ENCODE data around the gene NOLC1. TPM values are rescaled to one million over a fixed set of nuclear protein-coding genes. Genes with fewer than 3 reads are reported as not detected.

The NOLC1 gene
- total and polyA plus RNA-seq, 2 of the 13 experiments (the other 11 are each of a cell fraction or from before 2014, with no cell fraction given), result 50.6 to 81.0 TPM

GRCh38 chr10:102151774-102152544, at the start of gene NOLC1 (continued):
- no peak for TF ChIP-seq ZBTB37 (CRISPR knock-in tag; IDR thresholded peaks at IDR 0.05)
- TF ChIP-seq ZBTB33 (CRISPR knock-in tag; IDR thresholded peaks at IDR 0.05), result no peak; the same call in 1 of the 2 replicates
- no peak; the same call in 1 of the 2 replicates for TF ChIP-seq KMT2A (CRISPR knock-in tag; IDR thresholded peaks at IDR 0.05)
- TF ChIP-seq BHLHE40 (IDR thresholded peaks at IDR 0.05; ENCODE audit: low read length), result no peak
- peak; percentile 94 to 96 for TF ChIP-seq POLR2A (IDR thresholded peaks at IDR 0.05; ENCODE audit: insufficient read depth in 1 of 2, low read depth in 2 of 2, low read length in 2 of 2)
- 0 out of 2 replicates have a peak, but pooled peaks have one; percentile 11 for TF ChIP-seq ZNF3 (CRISPR knock-in tag; IDR thresholded peaks at IDR 0.05)
- no peak for TF ChIP-seq ZNF24 (IDR thresholded peaks at IDR 0.05)
- TF ChIP-seq ZNF766 (CRISPR knock-in tag; IDR thresholded peaks at IDR 0.05; ENCODE audit: borderline replicate concordance), result peak; percentile 71; the same call in 1 of the 2 replicates
- TF ChIP-seq ZNF329 (CRISPR knock-in tag; IDR thresholded peaks at IDR 0.05; ENCODE audit: low read depth), result no peak; the same call in 1 of the 2 replicates
- TF ChIP-seq IKZF4 (CRISPR knock-in tag; IDR thresholded peaks at IDR 0.05; ENCODE audit: borderline replicate concordance, low read depth, not compliant biosample characterization), result no peak
- peak; percentile 98 for TF ChIP-seq TOPORS (CRISPR knock-in tag; IDR thresholded peaks at IDR 0.05)
- no peak for TF ChIP-seq NFAT5 (CRISPR knock-in tag; IDR thresholded peaks at IDR 0.05)
- peak; percentile 91; the same call in 1 of the 2 replicates for TF ChIP-seq IRX3 (CRISPR knock-in tag; IDR thresholded peaks at IDR 0.05; ENCODE audit: borderline replicate concordance, low read depth)
- peak; percentile 96 for TF ChIP-seq MXD4 (CRISPR knock-in tag; IDR thresholded peaks at IDR 0.05)
- TF ChIP-seq ZNF713 (CRISPR knock-in tag; IDR thresholded peaks at IDR 0.05), result no peak
- TF ChIP-seq E2F5 (CRISPR knock-in tag; conservative IDR thresholded peaks at IDR 0.05), result peak; percentile 99
- no peak; the same call in 1 of the 2 replicates for TF ChIP-seq ZNF737 (CRISPR knock-in tag; IDR thresholded peaks at IDR 0.05; ENCODE audit: borderline replicate concordance)
- peak; percentile 100 for TF ChIP-seq CREM (IDR thresholded peaks at IDR 0.05)
- peak; percentile 90 for TF ChIP-seq CREM (CRISPR knock-in tag; IDR thresholded peaks at IDR 0.05)

Measured in HepG2 (cell line).